ENCODE data around the gene HS3ST5. TPM values are rescaled to one million over a fixed set of nuclear protein-coding genes. Genes with fewer than 3 reads are reported as not detected.

HS3ST5 gene
- total RNA-seq, 1 experiment from 2014 or later, result 14.4 TPM

- Histone ChIP-seq H3K4me1 (ENCODE audit: insufficient read depth, low read length) (no peaks in the 10 kb centered on the region), H2BK5ac (ENCODE audit: insufficient read length, low read length) (no peak overlapping the region), H2BK12ac (ENCODE audit: insufficient read length, low read depth, low read length) (no peak overlapping the region), H3K56ac (ENCODE audit: insufficient read length, low read depth, low read length) (no peak overlapping the region), H2BK15ac (ENCODE audit: low read depth, low read length) (no peak overlapping the region), H3K23me2 (ENCODE audit: insufficient read length, low read depth, low read length, poor library complexity, severe bottlenecking) (no peaks in the 10 kb centered on the region), H3K4ac (ENCODE audit: low read depth, low read length) (no peak overlapping the region), H2BK120ac (ENCODE audit: low read depth, low read length, poor library complexity, severe bottlenecking) (no peak overlapping the region), H3K23ac (ENCODE audit: insufficient read length, low read depth, low read length) (no peak overlapping the region), H3K79me1 (ENCODE audit: insufficient read depth, low read depth, low read length, poor library complexity, severe bottlenecking) (no peaks in the 10 kb centered on the region), H3K4me2 (ENCODE audit: insufficient read depth, insufficient read length, low read length) (no peak overlapping the region), H4K20me1 (ENCODE audit: control insufficient read depth, insufficient read depth, insufficient read length) (no peaks in the 10 kb centered on the region), H3T11ph (ENCODE audit: low read length) (no peak overlapping the region), H3K9ac (ENCODE audit: extremely low read depth, insufficient read length, low read length) (no peak overlapping the region), H2BK20ac (ENCODE audit: low read depth, low read length, poor library complexity, severe bottlenecking) (no peak overlapping the region), H3K79me2 (ENCODE audit: insufficient read depth, low read length) (no peaks in the 10 kb centered on the region), H4K91ac (ENCODE audit: insufficient read length, low read depth, low read length) (no peak overlapping the region), H2AK5ac (ENCODE audit: insufficient read length, low read length) (no peak overlapping the region), H3K27me3 (ENCODE audit: insufficient read depth, low read length) (no peaks in the 10 kb centered on the region), H4K5ac (ENCODE audit: insufficient read length, low read depth, low read length) (no peak overlapping the region), H3K27ac (ENCODE audit: insufficient read length, low read depth, low read length) (no peak overlapping the region), H3K18ac (ENCODE audit: insufficient read length, low read depth, low read length) (no peak overlapping the region), H2AFZ (ENCODE audit: low read length) (no peak overlapping the region), H3K14ac (ENCODE audit: insufficient read depth, low read length) (no peak overlapping the region), H4K8ac (replicated peaks; ENCODE audit: insufficient read length, low read depth, low read length) (no peak overlapping the region), H3K9me3 (ENCODE audit: control insufficient read depth, low read depth, low read length) (no peaks in the 10 kb centered on the region)
- no CpG with 5 or more reads among the region's 4 CpGs for WGBS (ENCODE audit: extremely low coverage, insufficient read length, low lambda C conversion rate)
- Mint-ChIP-seq H3K36me3 (ENCODE audit: insufficient read depth in 1 of 3, low read depth in 3 of 3) (peaks cover 6 to 30% (median 18%) of the 10 kb centered on the region in 3 experiments), H3K27me3 (ENCODE audit: low read depth) (no peaks in the 10 kb centered on the region), H3K4me3 (no peak overlapping the region), H3K4me1 (peaks cover 5 to 10% of the 10 kb centered on the region in 2 experiments; a peak in 3 of 4 replicates), H3K27ac (no peak overlapping the region), H3K9me3 (peaks cover 3 to 9% of the 10 kb centered on the region in 2 experiments; a peak in 2 of 5 replicates)
- no peak for DNase-seq
- TF ChIP-seq CTCF (conservative IDR thresholded peaks at IDR 0.05), result no peak
Observed at GRCh38 chr6:114075300-114075699, 267.5 kb downstream of the HS3ST5 start.
